AG08395 (cell line): Measurements from ENCODE around the gene MYOZ2.
A peak's percentile ranks its signal among the peaks of the same experiment; 100 is the strongest.

ENCODE experiments used
- DNase-seq: peaks from one replicate; pipeline ENCODE4 v3.0.0; 2012; ENCODE audit warnings: mixed read lengths, low spot score

MYOZ2 gene

GRCh38 chr4:119197772-119198212 lies 62.2 kb downstream of the MYOZ2 start:
- no peak for DNase-seq

DNA sequence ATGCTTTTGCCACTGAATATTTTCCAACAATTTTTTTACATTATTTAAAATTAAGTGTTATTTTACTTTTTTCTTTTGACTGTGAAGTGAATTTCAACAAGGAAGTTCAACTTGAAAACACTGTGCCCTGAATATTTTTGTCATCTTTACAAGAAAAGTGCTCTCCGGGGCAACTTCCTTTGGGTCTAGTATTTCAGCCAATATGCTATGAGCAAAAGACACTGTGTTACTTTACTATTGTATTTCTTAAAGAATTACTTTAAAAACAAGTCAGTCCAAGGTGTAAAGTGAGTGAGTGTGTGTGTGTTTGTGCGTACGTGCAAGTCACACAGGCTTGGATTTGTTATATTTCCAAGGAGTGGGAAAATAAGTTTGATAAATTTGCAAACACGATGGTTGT lies 69.3 kb downstream of the MYOZ2 start:
- no peak for DNase-seq

GRCh38 chr4:119205690-119206089 lies 70.1 kb downstream of the MYOZ2 start:
- DNase-seq, result no peak

GRCh38 chr4:119206178-119206577 lies 70.5 kb downstream of the MYOZ2 start:
- no peak for DNase-seq

DNA sequence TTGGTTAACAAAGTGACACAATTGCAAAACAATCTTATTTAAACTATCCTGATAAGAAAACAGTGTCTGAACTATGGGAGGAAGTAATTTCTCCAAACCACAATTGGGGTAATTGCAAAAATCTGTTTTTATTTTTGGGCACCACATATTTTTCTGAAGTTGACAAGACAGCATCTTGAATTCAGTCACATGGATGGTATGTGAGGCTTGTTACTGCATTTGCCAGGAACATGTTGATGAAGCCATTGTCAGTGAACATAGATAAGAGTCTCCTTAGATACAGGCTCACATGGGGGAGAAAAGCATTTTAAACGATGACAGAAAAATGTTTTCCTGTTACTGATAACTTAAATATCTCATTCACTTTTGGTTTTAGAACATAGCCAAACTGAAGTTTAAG lies 71.4 kb downstream of the MYOZ2 start:
- DNase-seq, result peak; percentile 37

GRCh38 chr4:119209077-119209476 lies 73.4 kb downstream of the MYOZ2 start:
- peak; percentile 86 for DNase-seq

DNA sequence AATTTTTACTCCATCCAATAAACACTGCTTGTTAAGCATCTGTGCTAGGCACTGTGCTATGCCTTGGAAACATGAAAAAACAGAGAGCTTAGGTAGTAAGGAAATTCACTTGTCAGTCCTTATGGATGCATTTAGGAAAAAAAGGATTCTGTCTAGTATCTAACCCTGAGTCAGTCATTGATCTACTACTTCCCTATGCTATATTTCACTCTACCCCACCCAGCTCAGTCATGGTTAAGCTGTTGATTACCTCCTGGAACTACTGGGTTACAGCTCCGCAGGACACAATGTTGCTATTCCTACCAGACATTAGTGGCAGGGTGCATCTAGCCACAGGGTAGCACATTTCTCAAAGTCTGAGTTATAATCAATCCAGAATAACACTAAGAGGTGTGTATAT lies 74.0 kb downstream of the MYOZ2 start:
- no peak for DNase-seq

DNA sequence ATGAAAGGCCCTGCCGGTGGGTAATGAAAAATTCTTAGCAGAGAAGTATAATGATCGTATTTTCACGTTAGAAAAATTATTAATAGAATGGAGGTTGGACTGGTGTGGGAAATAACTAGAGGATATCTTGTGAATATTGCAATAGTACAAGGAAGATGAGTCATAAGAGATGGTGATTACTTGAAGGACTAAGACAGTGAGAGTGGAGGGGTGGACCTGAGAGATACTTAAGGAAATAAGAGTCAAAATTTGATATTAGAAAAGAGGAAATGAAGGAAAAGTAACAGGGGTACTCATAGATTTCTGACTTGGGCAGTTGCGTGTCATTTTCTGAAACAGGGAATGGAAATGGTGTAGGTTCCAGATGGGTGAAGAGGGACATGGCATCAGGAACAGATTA lies 75.1 kb downstream of the MYOZ2 start:
- no peak for DNase-seq

DNA sequence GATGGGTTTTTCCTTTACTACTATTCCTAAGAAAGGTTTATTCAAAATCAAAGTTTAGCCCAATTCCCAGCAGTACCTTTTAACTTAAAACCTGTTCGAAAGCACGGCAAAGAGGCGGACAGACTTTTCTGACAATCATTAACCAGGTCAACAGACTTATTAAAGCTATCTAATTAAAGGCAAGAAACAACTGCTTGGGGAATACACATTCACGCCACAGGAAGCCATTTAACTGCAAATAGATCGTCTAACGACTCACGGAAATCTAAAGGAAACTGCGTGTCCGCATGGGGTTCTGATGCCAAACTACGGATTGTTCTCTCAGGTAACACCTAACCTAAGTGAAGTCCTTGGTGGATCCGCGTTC lies 76.2 kb downstream of the MYOZ2 start:
- DNase-seq, result no peak

- DNase-seq, result peak; percentile 93
Measured at GRCh38 chr4:119212234-119212963, 76.8 kb downstream of the MYOZ2 start, which contains the start of gene USP53. Gene USP53, plus strand, starts transcription at chr4:119212713. Its CDS starts 27,047 bp downstream, at chr4:119239760.

GRCh38 chr4:119212964-119213606 lies 77.5 kb downstream of the MYOZ2 start:
- peak; percentile 92 for DNase-seq

DNA sequence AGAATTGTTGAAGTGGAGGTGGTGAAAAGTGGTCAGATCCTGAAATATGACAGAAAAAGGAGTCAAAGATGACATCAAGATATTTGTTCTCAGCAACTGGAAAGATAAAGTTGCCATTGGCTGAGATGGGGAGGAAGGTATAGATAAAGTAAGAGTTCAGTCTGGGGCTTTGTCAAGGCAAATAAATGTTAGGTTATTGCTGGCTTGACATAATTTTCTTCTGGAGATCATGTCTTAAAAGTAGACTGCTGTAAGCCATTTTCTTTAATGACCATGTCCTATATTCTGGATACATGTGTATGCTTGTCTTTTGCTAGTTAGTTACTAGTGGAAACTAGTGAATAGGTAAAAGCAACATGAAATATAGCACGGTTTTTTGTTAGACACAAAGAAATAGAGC lies 82.5 kb downstream of the MYOZ2 start:
- DNase-seq, result no peak

DNA sequence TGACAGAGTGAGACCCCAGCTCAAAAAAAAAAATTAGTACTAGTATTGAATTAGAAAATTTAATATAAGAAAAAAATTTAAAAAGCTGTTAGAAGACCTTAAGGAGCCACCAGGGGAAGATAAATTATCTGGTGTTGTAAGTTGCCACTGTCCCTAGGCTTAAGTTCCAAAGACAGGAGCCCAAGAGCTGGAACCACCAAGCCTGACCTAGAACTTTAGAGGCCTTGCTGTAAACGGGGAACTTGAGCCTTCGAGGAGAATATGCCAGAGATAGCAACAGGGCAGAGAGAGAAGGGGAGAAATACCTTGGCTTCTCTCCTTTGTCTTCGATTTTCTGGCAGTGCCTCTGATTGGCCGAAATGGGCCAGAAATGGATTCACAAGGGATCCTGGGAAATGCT lies 85.8 kb downstream of the MYOZ2 start:
- DNase-seq, result no peak

GRCh38 chr4:119227690-119228089 lies 92.1 kb downstream of the MYOZ2 start:
- DNase-seq, result peak; percentile 7

DNA sequence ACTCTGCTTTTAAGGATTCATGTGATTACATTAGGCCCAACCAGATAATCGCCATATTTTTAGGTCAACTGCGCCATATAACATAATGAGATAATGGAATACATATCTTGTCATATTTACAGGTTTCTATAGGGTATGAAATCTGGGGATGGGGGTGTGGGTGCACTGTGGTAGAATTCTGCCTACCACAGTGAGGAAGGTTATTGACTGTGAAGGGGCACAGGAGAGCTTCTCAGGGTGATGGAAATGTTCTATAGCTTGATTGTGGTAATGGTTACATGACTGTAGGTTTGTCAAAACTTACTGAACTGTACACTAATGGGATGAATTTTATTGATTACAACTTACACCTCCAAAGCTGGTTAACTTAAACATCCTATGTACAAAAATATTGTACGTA lies 92.8 kb downstream of the MYOZ2 start:
- no peak for DNase-seq

DNA sequence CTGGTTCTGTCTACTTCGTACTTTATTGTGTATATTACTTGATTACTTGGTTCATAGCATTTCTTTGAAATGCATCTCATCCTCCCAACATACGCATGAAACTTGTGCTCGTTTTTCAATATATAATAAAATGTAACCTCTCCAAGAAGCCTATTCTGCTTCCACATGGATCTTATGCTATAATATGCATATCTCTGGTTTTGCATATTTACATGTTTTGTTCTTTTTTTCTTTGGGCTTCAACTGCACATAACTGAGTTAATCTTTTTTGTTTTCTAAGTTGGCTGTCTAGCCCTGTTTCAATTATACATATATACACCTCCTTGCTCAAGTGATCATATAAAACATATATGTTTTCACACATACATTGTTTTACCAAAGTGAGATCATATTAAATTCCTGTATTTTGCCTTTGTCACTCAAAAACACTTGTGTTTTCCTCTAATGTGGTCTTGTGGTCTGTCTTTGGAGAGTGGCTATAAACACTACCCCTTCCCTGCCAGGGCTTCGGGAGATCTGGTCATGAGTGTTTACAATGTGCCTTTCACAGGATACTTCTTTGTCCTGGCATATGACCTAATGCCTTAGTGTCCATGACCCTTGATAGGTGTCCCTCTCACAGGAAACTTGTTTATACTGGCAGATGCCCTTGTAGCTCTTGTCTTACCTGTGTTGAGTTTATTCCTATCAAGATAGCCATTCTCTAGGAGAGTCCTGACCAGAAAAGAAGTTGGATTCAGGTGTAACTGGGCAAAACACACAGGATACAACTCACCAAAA lies 94.5 kb downstream of the MYOZ2 start:
- DNase-seq, result no peak

GRCh38 chr4:119231491-119231890 lies 95.9 kb downstream of the MYOZ2 start:
- DNase-seq, result no peak

DNA sequence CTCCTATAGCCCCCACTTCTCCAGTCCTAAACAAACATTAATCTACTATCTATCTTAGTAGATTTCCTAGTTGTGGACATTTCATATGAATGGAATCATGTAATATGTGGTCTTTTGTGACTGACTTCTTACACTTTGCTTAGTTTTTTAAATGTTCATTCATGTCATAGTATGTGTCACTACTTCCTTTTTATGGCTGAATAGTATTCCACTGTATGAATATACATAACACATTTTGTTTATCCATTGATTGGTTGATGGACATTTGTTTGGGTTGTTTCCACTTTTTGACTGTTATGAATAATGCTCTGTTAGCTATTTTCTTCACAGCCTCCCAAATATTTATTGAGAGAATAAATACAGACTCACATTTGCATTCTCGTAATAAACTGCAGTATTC lies 96.7 kb downstream of the MYOZ2 start:
- no peak for DNase-seq

GRCh38 chr4:119233191-119233590 lies 97.6 kb downstream of the MYOZ2 start:
- no peak for DNase-seq

DNA sequence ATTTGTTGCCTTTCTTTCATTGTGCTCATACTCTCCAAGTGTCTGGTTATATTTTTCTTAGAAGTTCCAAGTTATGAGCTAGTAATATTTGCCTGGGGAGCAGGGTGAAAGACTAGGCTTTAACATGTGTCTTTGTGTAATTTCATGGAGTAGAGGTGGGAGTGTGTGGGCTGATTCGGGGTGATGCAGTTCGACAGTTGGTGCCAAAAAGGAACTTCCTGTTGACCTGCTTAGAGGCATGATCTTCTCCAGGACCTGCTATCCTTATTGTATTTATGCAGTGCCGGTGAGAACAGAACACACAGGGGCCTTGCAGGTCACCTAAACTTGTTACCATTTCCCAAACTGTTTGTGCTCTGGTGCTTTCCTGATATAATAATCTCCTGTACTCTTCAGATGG lies 98.1 kb downstream of the MYOZ2 start:
- DNase-seq, result peak; percentile 6

- DNase-seq, result no peak
Measured at GRCh38 chr4:119237201-119237600, 101.6 kb downstream of the MYOZ2 start.
